Rectal smooth muscle tissue (tissue), 1 donor: ENCODE measurements around the gene PAK5.

ENCODE experiments used
- H3K27ac ChIP-seq: one replicate; pipeline ENCODE4 v1.7.0; 2013; ENCODE audit warnings: low read depth, low read length, inconsistent platforms
- H3K27me3 ChIP-seq: one replicate; pipeline ENCODE4 v1.7.0; 2013; ENCODE audit warnings: low read length; ENCODE audit not compliant: control insufficient read depth, insufficient read depth
- H3K36me3 ChIP-seq: one replicate; pipeline ENCODE4 v1.7.0; 2013; ENCODE audit warnings: low read length; ENCODE audit not compliant: control insufficient read depth, insufficient read depth
- H3K4me1 ChIP-seq: one replicate; pipeline ENCODE4 v1.7.0; 2013; ENCODE audit warnings: low read length; ENCODE audit not compliant: control insufficient read depth, insufficient read depth
- H3K4me3 ChIP-seq: one replicate; pipeline ENCODE4 v1.7.0; 2013; ENCODE audit warnings: low read length
- H3K9ac ChIP-seq: one replicate; pipeline ENCODE4 v1.7.0; 2013; ENCODE audit warnings: low read length

Gene PAK5

DNA sequence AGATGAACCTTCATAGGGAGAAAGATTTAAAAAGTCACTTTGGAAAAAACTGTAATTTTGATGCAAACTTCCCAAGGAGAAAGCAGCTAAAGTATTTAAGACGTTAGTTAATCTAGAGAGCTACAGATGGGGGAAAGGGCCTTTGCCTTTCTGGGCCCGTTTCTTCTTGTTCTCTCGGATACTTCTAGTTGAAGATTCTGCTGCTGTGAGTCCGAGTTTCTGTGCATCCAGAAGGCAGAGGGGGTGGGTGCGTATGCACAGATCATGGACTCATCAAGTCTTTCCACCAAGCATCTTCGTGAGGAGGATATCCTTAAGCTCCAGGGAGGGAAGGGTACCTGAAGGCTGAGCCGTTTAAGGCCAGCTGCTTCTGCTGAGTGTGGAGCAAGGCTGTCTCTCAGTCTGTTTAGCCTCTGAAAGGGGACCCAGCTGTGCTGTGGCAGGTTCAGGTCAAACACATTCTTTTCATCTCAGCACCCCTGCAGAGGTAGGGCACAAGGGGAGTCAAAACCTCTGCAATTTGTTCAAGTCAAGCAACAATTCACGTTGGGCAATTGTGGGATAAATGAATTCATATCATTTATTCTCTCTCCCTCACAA, 320.2 kb downstream of the PAK5 start:
- H3K4me1 ChIP-seq = no peaks in the 10 kb centered on the region
- no peak overlapping the region for H3K9ac ChIP-seq
- H3K4me3 ChIP-seq = no peak overlapping the region
- no peaks in the 10 kb centered on the region for H3K36me3 ChIP-seq
- H3K27ac ChIP-seq = no peak overlapping the region
- peaks cover 2% of the 10 kb centered on the region for H3K27me3 ChIP-seq

GRCh38 chr20:9517297-9518162, 321.3 kb downstream of the PAK5 start:
- H3K27me3 ChIP-seq = peaks cover 2% of the 10 kb centered on the region
- no peak overlapping the region for H3K9ac ChIP-seq
- no peaks in the 10 kb centered on the region for H3K36me3 ChIP-seq
- H3K27ac ChIP-seq = no peak overlapping the region
- H3K4me3 ChIP-seq = no peak overlapping the region
- H3K4me1 ChIP-seq = no peaks in the 10 kb centered on the region

DNA sequence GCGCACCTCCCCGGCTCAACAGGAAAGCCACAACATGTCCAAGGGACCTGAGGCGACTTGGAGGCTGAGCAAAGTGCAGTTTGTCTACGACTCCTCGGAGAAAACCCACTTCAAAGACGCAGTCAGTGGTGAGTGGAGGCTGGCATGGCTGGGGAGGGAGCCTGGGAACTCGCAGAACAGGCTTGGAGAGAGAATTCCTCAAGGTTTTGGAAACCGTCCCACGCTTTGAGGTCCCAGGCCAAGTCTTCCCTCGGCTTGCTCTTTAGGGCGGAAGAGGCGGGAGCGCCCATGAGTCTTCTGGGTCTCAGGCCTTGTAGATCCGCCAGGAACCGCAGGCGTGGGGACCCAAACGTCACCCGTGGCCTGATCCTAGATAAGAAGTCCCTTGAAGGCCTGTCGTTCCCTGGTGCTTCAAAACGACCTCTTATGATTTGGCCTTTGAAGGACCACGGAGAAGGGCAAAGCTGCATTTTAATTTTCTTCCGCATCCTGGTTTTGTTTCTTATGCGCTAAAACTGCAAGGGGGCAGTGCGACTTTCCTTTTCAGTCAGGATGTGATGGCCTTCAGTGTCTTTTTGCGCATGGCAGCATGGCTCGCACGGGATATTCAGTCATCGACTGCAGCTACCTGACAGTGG, 322.5 kb downstream of the PAK5 start:
- Histone ChIP-seq H3K27me3 (peaks cover 2% of the 10 kb centered on the region), H3K4me3 (peak overlapping the region; percentile 13), H3K36me3 (no peaks in the 10 kb centered on the region), H3K9ac (no peak overlapping the region), H3K4me1 (no peaks in the 10 kb centered on the region), H3K27ac (no peak overlapping the region)

- peaks cover 2% of the 10 kb centered on the region for H3K27me3 ChIP-seq
Observed at GRCh38 chr20:9515741-9516233, 323.1 kb downstream of the PAK5 start.

GRCh38 chr20:9515214-9515585, 323.7 kb downstream of the PAK5 start:
- Histone ChIP-seq H3K4me3 (no peak overlapping the region), H3K36me3 (no peaks in the 10 kb centered on the region), H3K4me1 (no peaks in the 10 kb centered on the region), H3K27me3 (peaks cover 2% of the 10 kb centered on the region), H3K9ac (no peak overlapping the region), H3K27ac (no peak overlapping the region)

More at GRCh38 chr20:9515741-9516233, 323.1 kb downstream of the PAK5 start:
- Histone ChIP-seq H3K36me3 (no peaks in the 10 kb centered on the region), H3K9ac (no peak overlapping the region), H3K27ac (no peak overlapping the region), H3K4me3 (peak overlapping the region; percentile 9), H3K4me1 (no peaks in the 10 kb centered on the region)

DNA sequence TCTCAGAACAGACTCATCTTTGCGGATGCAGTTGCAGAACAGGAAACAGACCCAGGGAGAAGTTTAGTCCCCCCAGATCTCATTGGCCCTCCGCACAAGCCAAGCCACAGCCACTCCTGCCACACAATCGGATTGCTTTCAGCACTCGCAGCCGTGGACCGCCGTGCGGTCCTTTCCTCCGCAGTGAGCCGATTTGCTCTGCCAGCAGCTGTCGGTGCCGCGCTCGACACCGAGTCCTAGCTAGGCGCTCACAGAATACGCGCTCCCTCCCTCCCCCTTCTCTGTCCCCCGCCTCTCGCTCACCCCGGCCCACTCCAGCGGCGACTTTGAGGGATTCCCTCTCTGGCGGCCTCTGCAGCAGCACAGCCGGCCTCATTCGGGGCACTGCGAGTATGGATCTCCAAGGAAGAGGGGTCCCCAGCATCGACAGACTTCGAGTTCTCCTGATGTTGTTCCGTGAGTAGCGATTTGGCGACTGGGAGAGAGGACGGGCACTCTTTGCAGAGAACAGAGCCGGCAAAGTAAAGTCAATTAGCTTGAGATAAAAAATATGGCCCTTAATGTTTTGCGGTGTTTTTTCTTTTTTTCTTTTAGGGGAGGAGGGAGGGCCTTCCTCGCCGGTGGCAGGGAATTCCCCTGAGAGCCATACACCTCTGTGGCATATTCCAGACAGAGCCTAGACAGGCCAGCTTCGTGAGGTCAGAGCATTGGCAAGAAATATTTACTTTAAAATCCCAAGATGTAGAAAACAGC, 324.2 kb downstream of the PAK5 start, which contains the start of gene LAMP5:
Gene LAMP5 (plus strand): TSS at position 130 of the 753 bp plus-strand sequence. CDS start 263 bp downstream, at position 393.
- H3K4me1 ChIP-seq = no peaks in the 10 kb centered on the region
- peak within 1 kb of the TSS; percentile 32 for H3K4me3 ChIP-seq
- peaks cover 2% of the 10 kb centered on the region for H3K27me3 ChIP-seq
- no peaks in the 10 kb centered on the region for H3K36me3 ChIP-seq
- no peak within 1 kb of the TSS for H3K27ac ChIP-seq
- no peak within 1 kb of the TSS for H3K9ac ChIP-seq

GRCh38 chr20:9514072-9514460, 324.8 kb downstream of the PAK5 start:
- Histone ChIP-seq H3K36me3 (no peaks in the 10 kb centered on the region), H3K27ac (no peak overlapping the region), H3K9ac (no peak overlapping the region), H3K27me3 (peaks cover 2% of the 10 kb centered on the region), H3K4me1 (no peaks in the 10 kb centered on the region), H3K4me3 (no peak overlapping the region)

DNA sequence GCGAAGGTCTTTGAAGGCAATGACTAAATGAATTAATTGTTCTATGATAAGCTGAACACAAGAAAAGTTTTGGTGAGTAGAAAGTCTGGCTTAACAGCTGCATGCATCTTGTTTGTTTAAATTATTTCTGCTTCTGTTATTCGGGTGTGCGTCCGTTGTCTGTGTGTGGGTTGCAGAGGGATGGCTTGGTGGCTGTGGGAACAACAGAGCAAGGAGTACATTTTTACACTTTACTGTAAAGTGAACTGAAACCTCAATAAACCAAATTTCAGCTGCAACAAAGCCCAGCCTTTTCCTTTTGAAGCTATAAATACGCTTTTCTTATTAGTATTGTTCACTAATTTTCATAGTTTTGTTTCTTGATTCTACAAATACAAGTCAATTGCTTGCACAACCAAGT, 328.0 kb downstream of the PAK5 start:
- H3K9ac ChIP-seq = no peak overlapping the region
- no peak overlapping the region for H3K4me3 ChIP-seq
- H3K27ac ChIP-seq = no peak overlapping the region
- no peaks in the 10 kb centered on the region for H3K36me3 ChIP-seq
- peaks cover 15% of the 10 kb centered on the region for H3K27me3 ChIP-seq
- H3K4me1 ChIP-seq = no peaks in the 10 kb centered on the region

DNA sequence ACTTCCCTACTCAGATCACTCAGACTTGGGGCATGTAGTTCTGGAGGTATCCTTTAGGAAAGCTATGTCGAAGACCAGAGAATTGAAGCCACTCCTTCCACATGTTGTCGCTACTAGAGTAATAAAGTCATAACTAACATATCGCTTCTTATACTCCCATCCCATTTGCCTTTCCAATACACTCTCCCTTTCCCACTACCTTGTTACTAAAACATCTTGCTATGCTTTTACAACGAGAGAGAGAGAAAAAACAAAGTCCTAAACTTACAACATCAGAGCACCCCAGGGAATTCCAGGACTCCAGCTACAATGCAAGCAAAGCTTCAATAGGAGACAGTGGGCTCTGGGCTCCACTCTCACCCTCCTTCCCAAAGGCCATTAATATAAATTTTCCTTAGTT, 329.6 kb downstream of the PAK5 start:
- no peaks in the 10 kb centered on the region for H3K4me1 ChIP-seq
- no peaks in the 10 kb centered on the region for H3K36me3 ChIP-seq
- no peak overlapping the region for H3K27ac ChIP-seq
- H3K9ac ChIP-seq = no peak overlapping the region
- H3K4me3 ChIP-seq = no peak overlapping the region
- peaks cover 20% of the 10 kb centered on the region for H3K27me3 ChIP-seq

DNA sequence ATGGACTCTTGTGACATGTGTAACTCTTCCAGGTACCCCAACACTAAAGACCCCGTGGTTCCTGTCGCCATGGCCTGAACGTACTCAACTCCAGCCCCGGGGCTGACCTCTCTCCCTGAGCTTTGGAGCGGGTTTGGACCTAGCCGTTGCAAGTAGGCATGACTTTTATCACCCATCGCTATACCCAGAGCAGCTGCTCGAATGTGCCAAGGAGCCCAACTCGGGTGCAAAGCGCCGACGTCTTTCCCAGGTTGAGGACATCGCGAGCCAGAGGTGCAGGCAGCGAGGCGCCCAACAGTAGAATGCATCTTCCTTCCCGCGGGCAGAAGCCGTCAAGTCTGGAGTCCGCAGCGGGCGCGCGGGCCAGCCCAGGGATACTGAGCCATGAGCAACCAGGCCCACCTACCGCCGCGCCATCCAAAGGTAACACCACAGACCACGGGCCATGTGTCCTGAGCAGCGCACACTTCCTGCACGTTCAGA, 330.1 kb downstream of the PAK5 start:
- Histone ChIP-seq H3K27ac (no peak overlapping the region), H3K36me3 (no peaks in the 10 kb centered on the region), H3K27me3 (peaks cover 17% of the 10 kb centered on the region), H3K4me3 (no peak overlapping the region), H3K9ac (no peak overlapping the region), H3K4me1 (no peaks in the 10 kb centered on the region)

- H3K36me3 ChIP-seq = no peaks in the 10 kb centered on the region
- no peak overlapping the region for H3K9ac ChIP-seq
- no peak overlapping the region for H3K27ac ChIP-seq
- peaks cover 17% of the 10 kb centered on the region for H3K27me3 ChIP-seq
- no peaks in the 10 kb centered on the region for H3K4me1 ChIP-seq
- no peak overlapping the region for H3K4me3 ChIP-seq
Observed at GRCh38 chr20:9508240-9508661, 330.6 kb downstream of the PAK5 start.
